UCSD-AML1 (cell line): ENCODE results near the gene ATP8B2.
A peak's percentile ranks its signal among the peaks of the same experiment; 100 is the strongest.
"Not testable (repeated sequence)": the region's sequence is repeated elsewhere in the genome, so short reads cannot be mapped to it uniquely, and the experiment has no call there.

Experiments used
- DNase-seq: peaks from one replicate; lab custom pipeline; 2025; ENCODE audit not compliant: unreplicated experiment; lab: John Stamatoyannopoulos, UW

The ATP8B2 gene

DNA sequence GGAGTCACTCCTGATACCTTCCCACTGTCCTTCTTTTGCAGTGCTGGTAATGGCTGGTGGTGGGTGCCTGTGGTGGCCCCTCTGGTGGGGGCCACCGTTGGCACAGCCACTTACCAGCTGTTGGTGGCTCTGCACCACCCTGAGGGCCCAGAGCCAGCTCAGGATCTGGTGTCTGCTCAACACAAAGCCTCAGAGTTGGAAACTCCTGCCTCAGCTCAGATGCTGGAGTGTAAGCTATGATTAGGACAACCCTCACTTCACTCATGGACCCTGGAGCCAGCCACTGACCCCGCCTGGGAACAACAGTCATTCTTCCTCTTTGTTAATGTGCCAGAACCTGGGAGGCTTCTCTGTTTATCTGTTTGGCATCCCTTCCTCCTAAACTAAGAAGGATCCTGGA, 1.1 kb upstream of the ATP8B2 start:
- no peak for DNase-seq

GRCh38 chr1:154325583-154326545, 539 bp downstream of the ATP8B2 start:
- peak; percentile 78 for DNase-seq

DNA sequence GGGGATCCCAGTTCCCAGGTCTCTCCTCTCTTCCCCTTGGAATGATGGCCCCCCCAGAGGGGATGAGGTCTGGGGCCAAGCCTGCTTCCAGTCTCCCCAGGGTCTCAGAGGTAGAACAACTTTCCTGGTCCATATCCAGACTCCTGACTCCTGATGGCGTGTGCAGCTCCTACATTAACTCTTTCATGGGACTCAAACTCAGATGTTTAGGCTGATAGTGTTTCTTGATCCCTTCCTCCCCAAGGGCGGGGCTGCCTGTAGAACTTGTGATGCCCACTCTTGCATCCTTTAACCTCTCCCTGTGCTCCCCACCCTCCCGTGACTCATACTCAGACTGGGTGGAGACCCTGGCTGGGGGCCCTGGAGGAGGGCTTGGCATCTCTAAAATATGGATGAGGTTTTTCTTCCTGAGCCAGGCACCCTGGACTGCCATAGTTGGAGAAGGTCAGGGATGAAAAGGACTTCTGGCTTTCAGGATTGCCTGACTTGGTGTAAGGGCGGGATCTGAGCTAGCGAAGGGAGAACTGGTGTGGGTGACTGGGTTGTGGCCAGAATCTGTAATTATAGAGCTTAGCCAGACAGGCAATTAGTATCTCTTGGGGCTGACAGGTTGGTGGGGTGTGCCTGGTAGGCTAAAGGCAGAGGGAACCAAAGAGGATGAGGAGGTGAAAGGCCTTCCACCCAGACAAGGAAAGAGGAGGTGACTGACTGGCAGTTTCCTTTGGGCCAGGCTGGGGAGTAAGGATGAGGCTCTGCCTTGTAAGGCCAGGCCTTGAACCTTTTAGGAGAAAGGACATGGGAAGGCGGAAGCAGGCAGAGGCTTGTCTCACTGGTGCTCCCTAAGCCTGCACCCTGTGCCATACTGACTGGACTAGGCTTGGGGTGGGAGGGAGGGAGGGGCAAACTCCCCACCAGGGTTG, 1.5 kb downstream of the ATP8B2 start:
- DNase-seq = peak; percentile 50

- peak; percentile 74 for DNase-seq
Observed at GRCh38 chr1:154327466-154328317, 2.4 kb downstream of the ATP8B2 start.

GRCh38 chr1:154328318-154329151, 3.2 kb downstream of the ATP8B2 start:
- DNase-seq = no peak

- no peak for DNase-seq
Observed at GRCh38 chr1:154329152-154329521, 3.8 kb downstream of the ATP8B2 start.

GRCh38 chr1:154329551-154330131, 4.3 kb downstream of the ATP8B2 start:
- DNase-seq = no peak

- DNase-seq = no peak
Observed at GRCh38 chr1:154330669-154331068, 5.3 kb downstream of the ATP8B2 start.

- DNase-seq = no peak
Observed at GRCh38 chr1:154334079-154335024, 9.0 kb downstream of the ATP8B2 start.

- peak; percentile 85 for DNase-seq
Observed at GRCh38 chr1:154335025-154335714, 9.8 kb downstream of the ATP8B2 start.

- DNase-seq = no peak
Observed at GRCh38 chr1:154337253-154337894, 12.0 kb downstream of the ATP8B2 start.

DNA sequence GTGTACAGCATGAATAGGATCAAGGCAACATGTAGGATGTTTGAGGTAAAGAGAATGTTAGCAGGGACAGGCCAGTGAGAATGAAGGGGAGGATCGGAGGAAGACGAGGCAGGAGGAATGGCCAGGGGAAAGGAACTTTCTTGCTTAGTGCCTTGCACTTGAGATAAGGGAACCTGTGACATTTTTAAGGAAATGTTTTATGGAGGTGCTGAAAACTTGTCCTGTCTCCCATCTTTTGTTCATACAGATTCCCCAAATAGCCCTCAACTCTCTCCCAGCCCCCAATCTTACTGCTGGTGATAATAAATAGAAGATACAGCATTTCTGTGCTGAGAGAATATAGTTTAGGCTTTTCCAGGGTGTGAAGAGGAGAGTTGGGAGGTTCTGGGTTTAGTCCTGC, 13.6 kb downstream of the ATP8B2 start:
- no peak for DNase-seq

GRCh38 chr1:154341366-154341765, 16.0 kb downstream of the ATP8B2 start:
- DNase-seq = not testable (repeated sequence)

- no peak for DNase-seq
Observed at GRCh38 chr1:154342132-154342531, 16.8 kb downstream of the ATP8B2 start.

GRCh38 chr1:154342836-154343472, 17.6 kb downstream of the ATP8B2 start:
- DNase-seq = no peak

DNA sequence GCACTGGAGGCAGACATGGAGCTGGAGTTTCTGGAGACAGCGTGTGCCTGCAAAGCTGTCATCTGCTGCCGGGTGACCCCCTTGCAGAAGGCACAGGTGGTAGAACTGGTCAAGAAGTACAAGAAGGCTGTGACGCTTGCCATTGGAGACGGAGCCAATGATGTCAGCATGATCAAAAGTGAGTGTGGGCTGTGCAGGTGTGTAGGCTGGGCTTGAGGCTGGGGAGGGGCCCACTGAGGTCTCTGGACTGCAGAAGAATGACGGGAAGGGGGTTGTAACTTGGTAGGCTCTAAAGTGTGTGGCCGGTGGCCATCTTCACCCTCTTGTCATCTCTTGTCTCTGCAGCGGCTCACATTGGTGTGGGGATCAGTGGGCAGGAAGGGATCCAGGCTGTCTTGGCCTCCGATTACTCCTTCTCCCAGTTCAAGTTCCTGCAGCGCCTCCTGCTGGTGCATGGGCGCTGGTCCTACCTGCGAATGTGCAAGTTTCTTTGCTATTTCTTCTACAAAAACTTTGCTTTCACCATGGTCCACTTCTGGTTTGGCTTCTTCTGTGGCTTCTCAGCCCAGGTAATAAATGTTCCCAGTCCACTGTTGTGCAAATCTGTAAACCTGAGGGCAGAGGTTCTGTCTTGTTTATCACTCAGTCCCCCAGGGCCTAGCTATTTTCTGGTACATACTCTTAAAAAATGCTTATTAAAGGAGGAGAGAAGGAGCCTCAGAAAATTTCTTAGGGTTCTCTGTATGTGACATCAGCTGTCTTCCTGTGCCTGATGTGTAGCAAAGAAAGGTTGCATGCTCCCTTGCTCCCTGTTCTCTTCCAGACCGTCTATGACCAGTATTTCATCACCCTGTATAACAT, 19.9 kb downstream of the ATP8B2 start:
- peak; percentile 75 for DNase-seq
